ENCODE measurements around the gene ARHGEF11.

The ARHGEF11 gene

DNA sequence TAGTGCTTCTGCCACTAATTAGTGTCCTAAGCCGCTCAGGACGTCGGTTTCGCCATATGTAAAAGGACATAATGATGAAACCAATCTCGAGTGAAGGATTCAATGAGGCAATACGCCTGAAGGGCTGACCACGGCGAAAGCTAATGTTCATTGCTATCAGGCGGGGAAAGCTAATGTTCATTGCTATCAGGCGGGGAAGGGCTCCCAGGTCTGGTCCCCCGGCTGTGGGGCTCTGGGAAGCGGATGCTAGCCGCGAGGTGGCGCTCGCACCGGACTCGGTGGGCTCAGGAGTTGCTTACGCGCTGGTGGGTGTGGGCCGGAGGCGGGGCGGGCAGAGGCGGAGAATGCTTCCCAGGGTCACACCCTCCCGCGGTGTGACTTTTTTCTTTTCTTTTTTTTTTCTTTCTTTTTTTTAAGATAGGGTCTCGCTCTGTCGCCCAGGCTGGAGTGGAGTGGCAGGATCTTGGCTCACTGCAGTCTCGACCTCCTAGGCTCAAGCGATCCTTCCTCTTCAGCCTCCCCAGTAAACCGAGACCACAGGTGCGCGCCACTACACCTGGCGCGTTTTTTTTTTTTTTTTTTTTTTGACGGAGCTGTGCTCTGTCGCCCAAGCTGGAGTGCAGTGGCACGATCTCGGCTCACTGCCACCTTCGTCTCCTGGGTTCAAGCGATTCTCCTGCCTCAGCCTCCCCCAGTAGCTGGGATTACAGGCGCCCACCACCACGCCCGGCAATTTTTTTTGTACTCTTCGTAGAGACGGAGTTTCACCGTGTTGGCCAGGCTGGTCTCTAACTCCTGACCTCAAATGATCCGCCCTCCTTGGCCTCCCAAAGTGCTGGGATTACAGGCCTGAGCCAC is 153.1 kb downstream of the ARHGEF11 start:
- peak; percentile 93 for DNase-seq

DNA sequence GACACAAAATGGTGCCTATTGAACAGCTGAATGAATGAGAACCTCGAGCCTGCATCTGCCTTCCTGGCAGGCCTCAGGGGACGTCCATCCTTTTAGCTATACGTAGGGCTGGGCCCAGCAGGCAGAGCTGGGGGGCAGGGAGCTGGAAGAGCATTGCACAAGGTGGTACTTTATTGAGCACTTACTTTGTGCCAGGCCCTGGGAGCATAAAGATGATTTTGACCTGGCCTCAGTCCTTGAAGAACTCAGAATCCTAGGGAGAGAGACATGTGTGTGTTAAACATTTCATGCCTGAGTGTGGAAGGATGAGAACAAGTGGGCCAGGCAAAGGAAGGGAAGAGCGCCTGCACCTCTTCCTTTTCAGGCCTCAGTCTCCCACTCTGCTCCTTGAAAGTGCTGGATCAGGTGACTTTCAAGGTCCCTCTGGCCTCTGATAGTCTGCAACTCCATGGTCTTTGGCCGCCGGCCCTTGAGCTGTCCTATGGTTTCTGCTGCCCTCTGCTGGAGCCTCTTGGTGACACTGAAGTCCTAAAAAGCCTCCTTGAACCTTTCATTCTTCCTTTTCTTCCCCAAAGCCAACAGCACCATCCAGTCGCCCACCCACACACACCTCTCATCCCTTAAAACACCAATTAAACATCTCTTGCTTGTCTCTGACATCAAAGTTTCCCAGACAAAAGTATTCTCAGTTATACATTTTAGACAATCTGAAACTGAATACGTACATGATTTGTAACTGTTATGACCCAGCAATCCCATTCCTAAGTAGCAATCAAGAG is 155.6 kb downstream of the ARHGEF11 start:
- DNase-seq = peak; percentile 87

DNA sequence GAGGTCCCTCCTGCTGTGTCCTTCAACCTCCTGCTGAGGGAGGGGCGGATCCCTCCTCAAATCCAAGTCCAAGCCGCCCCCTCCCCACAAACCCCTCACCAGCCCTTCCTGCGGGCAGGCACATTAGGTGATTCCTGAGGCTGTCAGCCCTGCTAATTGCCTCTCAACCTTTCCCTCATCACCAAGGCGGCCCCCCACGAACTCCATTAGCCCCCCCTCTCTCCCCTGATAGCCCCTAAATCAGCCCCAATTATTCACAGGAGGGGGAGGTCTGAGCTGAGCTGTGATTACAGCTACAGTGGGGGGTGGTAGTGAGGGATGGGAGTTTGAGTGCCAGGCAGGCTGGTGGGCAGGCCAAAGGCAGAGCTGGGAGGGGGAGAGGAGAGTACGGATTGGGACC is 157.8 kb downstream of the ARHGEF11 start:
- no peak for DNase-seq

DNA sequence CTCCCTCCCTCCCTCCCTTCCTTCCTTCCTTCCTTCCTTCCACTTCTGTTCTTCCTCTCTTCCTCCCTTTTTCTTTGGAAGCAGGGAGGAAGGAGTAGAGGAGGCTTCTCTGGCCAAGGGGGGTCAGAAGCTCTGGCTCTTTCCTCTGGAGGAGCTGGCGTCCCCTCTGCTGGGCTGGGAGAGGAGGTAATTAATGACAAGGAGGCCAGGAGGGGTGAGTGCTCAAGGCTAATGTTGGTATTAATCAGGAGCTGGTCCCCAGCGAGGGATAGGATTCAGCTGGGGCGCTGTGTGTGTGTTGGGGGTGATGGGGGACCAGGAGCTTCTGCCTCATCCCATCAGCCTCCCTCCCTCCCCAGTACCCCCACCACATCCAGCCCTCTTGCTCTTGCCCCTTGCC is 158.2 kb downstream of the ARHGEF11 start:
- DNase-seq = no peak

DNA sequence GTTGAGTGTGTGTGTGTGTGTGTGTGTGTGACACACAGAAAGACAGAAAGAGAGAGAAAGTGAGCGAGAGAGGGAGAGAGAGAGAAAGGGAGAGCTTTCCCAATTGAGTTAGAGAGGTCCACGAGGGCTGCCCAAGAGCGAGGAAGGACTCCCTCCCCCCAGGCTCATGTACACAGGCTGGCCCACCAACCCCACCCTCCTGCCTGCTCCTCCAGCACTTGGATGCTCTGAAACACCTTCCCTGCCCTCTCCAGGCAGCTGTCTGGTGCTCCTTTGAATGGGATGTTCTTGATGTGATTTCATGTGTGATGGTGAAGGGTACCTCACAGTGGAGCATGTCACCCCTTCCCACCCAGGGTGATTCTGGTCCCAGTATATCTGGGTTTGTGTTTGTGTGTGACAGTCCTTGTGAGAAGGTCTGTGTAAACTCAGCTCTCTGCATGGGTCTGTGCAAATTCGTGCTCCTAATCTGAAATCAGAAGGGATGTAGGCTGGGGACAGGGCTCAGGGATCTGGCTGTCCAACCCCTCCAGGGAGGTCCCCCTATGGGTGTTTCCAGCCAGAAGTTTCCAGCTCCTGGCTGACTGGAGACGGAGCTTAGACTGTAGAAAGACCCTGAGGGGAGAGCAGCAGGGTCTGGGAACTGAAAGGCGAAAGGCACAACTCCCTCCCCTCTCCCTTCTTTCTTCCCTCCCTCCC is 158.8 kb downstream of the ARHGEF11 start:
- DNase-seq = no peak

DNA sequence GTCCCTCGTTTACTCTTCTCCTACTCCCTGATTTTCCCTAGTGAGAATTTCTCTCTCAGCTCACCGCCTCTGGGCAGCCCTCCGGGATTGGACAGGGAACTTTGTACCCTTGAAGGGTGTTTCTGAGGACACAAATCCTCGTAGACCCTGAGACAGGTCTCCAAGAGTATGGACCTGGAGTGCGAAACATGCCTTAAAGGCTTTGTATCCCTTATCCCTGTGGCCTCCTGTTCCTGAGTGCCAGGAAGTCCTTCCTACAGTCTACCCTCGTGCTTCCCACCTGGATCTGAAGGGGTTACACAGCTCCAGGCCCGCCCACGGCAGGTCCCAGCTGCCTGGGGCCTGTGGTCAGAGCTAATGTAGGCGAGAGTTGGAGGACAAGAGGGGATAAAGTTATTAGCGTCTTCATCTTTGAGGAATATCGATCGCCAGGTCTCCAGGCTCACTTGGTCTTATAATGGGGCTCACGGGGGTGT is 159.6 kb downstream of the ARHGEF11 start:
- DNase-seq = no peak

DNA sequence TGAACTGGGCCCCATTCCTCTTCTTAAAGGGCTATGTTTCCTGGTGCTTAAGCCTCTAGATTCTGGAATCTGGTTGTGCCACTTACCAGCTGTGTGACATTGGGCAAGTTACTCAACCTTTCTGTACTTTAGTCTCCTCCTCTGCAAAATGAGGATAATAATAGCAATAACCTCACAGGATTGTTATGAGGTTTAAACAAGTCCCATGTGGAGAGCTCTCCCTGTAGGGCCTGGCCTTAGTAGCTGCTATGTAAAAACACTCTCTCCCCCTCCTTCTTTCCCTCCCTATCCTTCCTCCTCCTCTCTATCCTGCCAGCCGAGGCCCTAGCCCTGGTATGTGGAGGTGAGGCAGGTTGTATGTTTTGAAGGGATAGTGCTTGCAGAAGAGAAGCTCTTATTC is 160.2 kb downstream of the ARHGEF11 start:
- DNase-seq = no peak

Measured in right forelimb (tissue), 1 donor.